Endothelial cell of umbilical vein (primary cell): Measurements from ENCODE around the gene FGFR1OP2. TPM values are rescaled to one million over a fixed set of nuclear protein-coding genes. Genes with fewer than 3 reads are reported as not detected.

Experiments used
- BruUV-seq: library from RNA; stranded (reverse); fragments of 400-500 nt; replicated peaks from 2 replicates; lab custom pipeline; 2021; lab: Mats Ljungman, UMichigan
- CTCF ChIA-PET: fragments of 300-600, 350-600 bp; sonication (Branson Sonifier 250); formaldehyde crosslinking; loops from one replicate; lab custom pipeline; 2021; ENCODE audit warnings: antibody characterized with exemption, inconsistent platforms; lab: Charles Lee
- POLR2A ChIA-PET: fragments of 300-600, 350-600 bp; sonication (Branson Sonifier 250); formaldehyde crosslinking; loops from one replicate; lab custom pipeline; 2021; ENCODE audit warnings: antibody characterized with exemption, inconsistent platforms; lab: Charles Lee
- DNase-seq: peaks from one replicate; pipeline ENCODE4 v3.0.0-alpha.2; 2011; ENCODE audit warnings: low read depth, low spot score
- FAIRE-seq: peaks from 2 replicates; lab custom pipeline; 2011; peaks lifted over from hg19 to GRCh38; lab: Jason Lieb, UNC
- H2AFZ ChIP-seq: 2 replicates; pipeline ENCODE4 v1.6.0; 2012; ENCODE audit warnings: low read depth, low read length, control low read depth, inconsistent platforms
- H3K27ac ChIP-seq: 2 replicates; pipeline ENCODE4 v1.5.1; 2011; ENCODE audit warnings: low read depth, mild to moderate bottlenecking, control low read depth, low read length, moderate library complexity; ENCODE audit not compliant: insufficient read depth
- H3K27me3 ChIP-seq, 2 experiments: 2 replicates each; pipeline versions ENCODE4 v1.6.0 to v1.6.1; 2011; ENCODE audit warnings: low read length in 2 of 2, mixed read lengths in 1 of 2; ENCODE audit not compliant: control insufficient read depth in 2 of 2, insufficient read depth in 2 of 2
- H3K36me3 ChIP-seq, 2 experiments: 2 replicates in 1 of 2; 3 replicates in 1 of 2; pipeline ENCODE4 v1.5.1; 2011; ENCODE audit warnings: low read length in 2 of 2, mild to moderate bottlenecking in 1 of 2, moderate library complexity in 1 of 2; ENCODE audit not compliant: control insufficient read depth in 2 of 2, insufficient read depth in 2 of 2; ENCODE audit errors: extremely low read depth in 1 of 2
- H3K4me1 ChIP-seq: 3 replicates; pipeline ENCODE4 v1.5.1; 2011; ENCODE audit warnings: mild to moderate bottlenecking, low read length; ENCODE audit not compliant: control insufficient read depth, insufficient read depth; ENCODE audit errors: extremely low read depth
- H3K4me2 ChIP-seq: 2 replicates; pipeline ENCODE4 v1.6.1; 2011; ENCODE audit warnings: low read length, control low read depth, mixed read lengths; ENCODE audit not compliant: insufficient read depth
- H3K4me3 ChIP-seq, 3 experiments: fragments of 200-600 bp in 1 of 3; sonication (generic), shearing (Covaris generic) in 1 of 3; replicated peaks in 1 of 3; 2 replicates each; pipeline ENCODE4 v1.5.1; 2011 to 2016; ENCODE audit warnings: control low read depth in 3 of 3, low read length in 3 of 3, mild to moderate bottlenecking in 2 of 3, inconsistent platforms in 1 of 3, low read depth in 1 of 3, moderate library complexity in 1 of 3; ENCODE audit not compliant: insufficient read depth in 1 of 3
- H3K79me2 ChIP-seq: 2 replicates; pipeline ENCODE4 v1.6.0; 2012; ENCODE audit warnings: low read length, inconsistent platforms; ENCODE audit not compliant: control insufficient read depth, insufficient read depth
- H3K9ac ChIP-seq: replicated peaks from 2 replicates; pipeline ENCODE3; 2011; ENCODE audit warnings: low read length, control low read depth; ENCODE audit not compliant: insufficient read depth; ENCODE audit errors: extremely low read depth
- H3K9me1 ChIP-seq: replicated peaks from 3 replicates; pipeline ENCODE4 v1.6.0; 2011; ENCODE audit warnings: mild to moderate bottlenecking, low read length; ENCODE audit not compliant: control insufficient read depth, insufficient read depth; ENCODE audit errors: extremely low read depth
- H3K9me3 ChIP-seq: replicated peaks from 2 replicates; pipeline ENCODE4 v1.5.1; 2012; ENCODE audit warnings: low read length, inconsistent platforms; ENCODE audit not compliant: control insufficient read depth, insufficient read depth
- H4K20me1 ChIP-seq: replicated peaks from 2 replicates; pipeline ENCODE3; 2011; ENCODE audit warnings: mild to moderate bottlenecking, low read length; ENCODE audit not compliant: control insufficient read depth, insufficient read depth; ENCODE audit errors: extremely low read depth
- EZH2 ChIP-seq: IDR thresholded peaks from 2 replicates; pipeline ENCODE4 v1.6.1; 2012; ENCODE audit warnings: borderline replicate concordance, low read depth, mild to moderate bottlenecking, moderate library complexity, low read length, inconsistent platforms; ENCODE audit not compliant: severe bottlenecking
- FOS ChIP-seq: IDR thresholded peaks from 2 replicates; pipeline ENCODE4 v1.6.1; 2011; ENCODE audit warnings: mild to moderate bottlenecking, low read length, moderate library complexity, borderline replicate concordance; ENCODE audit not compliant: insufficient read depth
- GATA2 ChIP-seq: IDR thresholded peaks from 2 replicates; pipeline ENCODE4 v1.7.0; 2011; ENCODE audit warnings: low read depth, mild to moderate bottlenecking, moderate library complexity, mixed read lengths, low read length; ENCODE audit not compliant: insufficient read length, insufficient read depth
- JUN ChIP-seq: IDR thresholded peaks from 2 replicates; pipeline ENCODE4 v1.6.1; 2011; ENCODE audit warnings: borderline replicate concordance, low read depth; ENCODE audit not compliant: insufficient read length, insufficient read depth
- MYC ChIP-seq: IDR thresholded peaks from one replicate; pipeline ENCODE4 v1.6.1; 2011; ENCODE audit warnings: mild to moderate bottlenecking, low read depth, low read length
- POLR2A ChIP-seq: IDR thresholded peaks from 2 replicates; pipeline ENCODE4 v1.6.1; 2012; ENCODE audit warnings: low read depth, mild to moderate bottlenecking, control low read depth, low read length
- POLR2AphosphoS5 ChIP-seq: IDR thresholded peaks from 2 replicates; pipeline ENCODE4 v1.6.1; 2012; ENCODE audit warnings: low read depth, mild to moderate bottlenecking, control low read depth, low read length, moderate library complexity; ENCODE audit not compliant: insufficient read depth
- dilution Hi-C: fragments of 300-500 bp; cut with MboI; formaldehyde crosslinking; loops from one replicate; pipeline ENCODE4 v1.15.0; 2019; ENCODE audit warnings: low sequenced_read_pairs; ENCODE audit not compliant: extremely low pct_ligation_motif_present
- intact Hi-C: fragments of 100-400 bp; cut with micrococcal nuclease; formaldehyde crosslinking; loops from one replicate; pipeline ENCODE4 v1.10.0; 2022
- polyA plus RNA-seq, 4 experiments: library from polyadenylated mRNA; depleted of rRNA in 3 of 4; stranded (reverse) in 3 of 4; unstranded in 1 of 4; fragments of >200 nt; gene quantifications; 2 replicates each; pipeline versions ENCODE4 v1.2.1 to v1.2.3, GENCODE V29; 2011 to 2012; ENCODE audit warnings: missing spikeins in 1 of 4
- total RNA-seq: library from RNA; stranded (reverse); gene quantifications from 2 replicates; pipeline ENCODE4 v1.2.3, GENCODE V29; 2021
- TF ChIP-seq, protein P1 (sequence below), 2 donors: IDR thresholded peaks; 1 replicate in 1 of 2; 2 replicates in 1 of 2; pipeline ENCODE4 v1.5.1; 2011; ENCODE audit warnings: low read length in 2 of 2, mild to moderate bottlenecking in 2 of 2, moderate library complexity in 2 of 2, control low read depth in 1 of 2, inconsistent platforms in 1 of 2, low read depth in 1 of 2; ENCODE audit not compliant: insufficient read depth in 1 of 2; ENCODE audit errors: extremely low read depth in 1 of 2
- TF ChIP-seq, protein P2 (sequence below): IDR thresholded peaks from 2 replicates; pipeline ENCODE4 v1.6.1; 2011; ENCODE audit not compliant: insufficient read depth, insufficient read length

The FGFR1OP2 gene
- total and polyA plus RNA-seq, 2 donors (not counting 3 experiments of a cell fraction or from before 2014, with no cell fraction given), result 22.7 to 49.3 TPM

DNA sequence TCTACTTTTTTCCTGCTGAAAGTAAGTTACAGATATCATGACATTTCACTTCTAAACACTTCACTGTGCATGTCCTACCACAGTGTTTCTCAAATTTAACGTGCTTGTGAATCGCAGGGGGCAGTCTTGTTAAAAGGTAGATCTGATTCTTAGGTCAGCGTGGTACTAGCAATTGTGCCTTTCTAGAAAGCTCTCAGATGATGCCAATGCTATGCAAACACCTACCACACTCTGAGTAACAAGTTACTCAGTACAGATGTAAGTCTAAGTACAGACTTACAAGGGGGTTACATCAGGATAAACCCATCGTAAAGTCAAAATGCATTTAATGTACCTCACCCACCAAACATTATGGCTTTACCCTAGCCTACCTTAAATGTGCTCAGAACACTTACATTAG, 53.6 kb downstream of the FGFR1OP2 start:
- Histone ChIP-seq H3K27me3 (no peaks in the 10 kb centered on the region), H4K20me1 (no peaks in the 10 kb centered on the region), H3K9me3 (no peaks in the 10 kb centered on the region), H3K4me2 (no peak overlapping the region), H3K4me1 (no peaks in the 10 kb centered on the region), H3K36me3 (peaks cover 4 to 5% of the 10 kb centered on the region in 2 experiments), H3K9ac (no peak overlapping the region), H2AFZ (no peak overlapping the region), H3K9me1 (no peaks in the 10 kb centered on the region), H3K79me2 (no peaks in the 10 kb centered on the region), H3K27ac (no peak overlapping the region), H3K4me3 (no peak overlapping the region)
- dilution Hi-C loops, result no loop called here
- ChIA-PET CTCF (no interaction called here), POLR2A (no interaction called here)
- intact Hi-C loops, result no loop called here
- DNase-seq, result no peak
- BruUV-seq, result no TSS peak
- no peak for TF ChIP-seq EZH2
- TF ChIP-seq JUN, result no peak
- no peak for TF ChIP-seq FOS
- TF ChIP-seq, protein P1, sequence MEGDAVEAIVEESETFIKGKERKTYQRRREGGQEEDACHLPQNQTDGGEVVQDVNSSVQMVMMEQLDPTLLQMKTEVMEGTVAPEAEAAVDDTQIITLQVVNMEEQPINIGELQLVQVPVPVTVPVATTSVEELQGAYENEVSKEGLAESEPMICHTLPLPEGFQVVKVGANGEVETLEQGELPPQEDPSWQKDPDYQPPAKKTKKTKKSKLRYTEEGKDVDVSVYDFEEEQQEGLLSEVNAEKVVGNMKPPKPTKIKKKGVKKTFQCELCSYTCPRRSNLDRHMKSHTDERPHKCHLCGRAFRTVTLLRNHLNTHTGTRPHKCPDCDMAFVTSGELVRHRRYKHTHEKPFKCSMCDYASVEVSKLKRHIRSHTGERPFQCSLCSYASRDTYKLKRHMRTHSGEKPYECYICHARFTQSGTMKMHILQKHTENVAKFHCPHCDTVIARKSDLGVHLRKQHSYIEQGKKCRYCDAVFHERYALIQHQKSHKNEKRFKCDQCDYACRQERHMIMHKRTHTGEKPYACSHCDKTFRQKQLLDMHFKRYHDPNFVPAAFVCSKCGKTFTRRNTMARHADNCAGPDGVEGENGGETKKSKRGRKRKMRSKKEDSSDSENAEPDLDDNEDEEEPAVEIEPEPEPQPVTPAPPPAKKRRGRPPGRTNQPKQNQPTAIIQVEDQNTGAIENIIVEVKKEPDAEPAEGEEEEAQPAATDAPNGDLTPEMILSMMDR (IDR thresholded peaks at IDR 0.05; ENCODE audit: extremely low read depth in 1 of 2, insufficient read depth in 1 of 2, low read depth in 1 of 2, low read length in 2 of 2), result no peak
- no peak for TF ChIP-seq MYC
- TF ChIP-seq POLR2AphosphoS5, result no peak
- TF ChIP-seq GATA2, result no peak
- TF ChIP-seq POLR2A, result no peak
- TF ChIP-seq, protein P2, sequence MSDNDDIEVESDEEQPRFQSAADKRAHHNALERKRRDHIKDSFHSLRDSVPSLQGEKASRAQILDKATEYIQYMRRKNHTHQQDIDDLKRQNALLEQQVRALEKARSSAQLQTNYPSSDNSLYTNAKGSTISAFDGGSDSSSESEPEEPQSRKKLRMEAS, result no peak
- no peak for FAIRE-seq
